MM.1S (cell line): Measurements from ENCODE around the gene ASB6.

Experiments used
- EZH2 ChIP-seq: fragments of 300-600 bp; sonication (generic); optimal IDR thresholded peaks from 2 replicates; pipeline ENCODE3; 2017; ENCODE audit warnings: low read depth, mild to moderate bottlenecking, antibody characterized with exemption, low read length, mixed read lengths
- EZH2phosphoT487 ChIP-seq: fragments of 300-600 bp; sonication (generic); IDR thresholded peaks from 2 replicates; pipeline ENCODE4 v1.6.1; 2018; ENCODE audit warnings: antibody characterized with exemption, low read length
- TF ChIP-seq, protein P1 (sequence below): fragments of 300-600 bp; sonication (generic); IDR thresholded peaks from 2 replicates; pipeline ENCODE4 v1.5.1; 2016; ENCODE audit warnings: antibody characterized with exemption, low read length, mixed read lengths

DNA sequence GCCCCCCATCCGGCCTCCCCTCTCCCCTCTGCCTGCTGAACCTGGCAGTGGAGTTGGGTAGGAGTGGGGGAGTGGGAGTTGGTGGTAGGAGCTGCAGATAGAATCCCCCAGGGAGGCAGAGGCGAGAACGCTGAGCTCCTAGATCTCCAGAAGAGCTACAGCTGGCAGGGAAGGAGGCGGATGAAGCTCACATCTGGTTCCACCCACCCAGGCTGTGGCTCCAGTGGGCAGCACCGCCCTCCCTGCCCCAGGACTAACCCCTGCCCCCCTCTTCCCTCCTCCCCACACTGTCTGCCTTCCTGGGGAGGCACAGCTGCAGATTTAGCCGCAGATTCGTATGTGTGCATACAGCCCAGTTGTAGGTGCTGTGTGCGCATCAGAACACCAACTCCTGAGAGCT is 55.3 kb downstream of the ASB6 start:
- TF ChIP-seq, protein P1, sequence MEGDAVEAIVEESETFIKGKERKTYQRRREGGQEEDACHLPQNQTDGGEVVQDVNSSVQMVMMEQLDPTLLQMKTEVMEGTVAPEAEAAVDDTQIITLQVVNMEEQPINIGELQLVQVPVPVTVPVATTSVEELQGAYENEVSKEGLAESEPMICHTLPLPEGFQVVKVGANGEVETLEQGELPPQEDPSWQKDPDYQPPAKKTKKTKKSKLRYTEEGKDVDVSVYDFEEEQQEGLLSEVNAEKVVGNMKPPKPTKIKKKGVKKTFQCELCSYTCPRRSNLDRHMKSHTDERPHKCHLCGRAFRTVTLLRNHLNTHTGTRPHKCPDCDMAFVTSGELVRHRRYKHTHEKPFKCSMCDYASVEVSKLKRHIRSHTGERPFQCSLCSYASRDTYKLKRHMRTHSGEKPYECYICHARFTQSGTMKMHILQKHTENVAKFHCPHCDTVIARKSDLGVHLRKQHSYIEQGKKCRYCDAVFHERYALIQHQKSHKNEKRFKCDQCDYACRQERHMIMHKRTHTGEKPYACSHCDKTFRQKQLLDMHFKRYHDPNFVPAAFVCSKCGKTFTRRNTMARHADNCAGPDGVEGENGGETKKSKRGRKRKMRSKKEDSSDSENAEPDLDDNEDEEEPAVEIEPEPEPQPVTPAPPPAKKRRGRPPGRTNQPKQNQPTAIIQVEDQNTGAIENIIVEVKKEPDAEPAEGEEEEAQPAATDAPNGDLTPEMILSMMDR, result no peak
- TF ChIP-seq EZH2, result no peak
- TF ChIP-seq EZH2phosphoT487, result no peak
